NCI-H2227 treated with DMSO at 0.1 percent for 48 hours (cell line): ENCODE measurements around the gene SH3BP5L.
"Not testable (repeated sequence)": the region's sequence is repeated elsewhere in the genome, so short reads cannot be mapped to it uniquely, and the experiment has no call there.

Experiments used
- DNase-seq: peaks from one replicate; lab custom pipeline; 2025; lab: John Stamatoyannopoulos, UW

SH3BP5L gene

DNA sequence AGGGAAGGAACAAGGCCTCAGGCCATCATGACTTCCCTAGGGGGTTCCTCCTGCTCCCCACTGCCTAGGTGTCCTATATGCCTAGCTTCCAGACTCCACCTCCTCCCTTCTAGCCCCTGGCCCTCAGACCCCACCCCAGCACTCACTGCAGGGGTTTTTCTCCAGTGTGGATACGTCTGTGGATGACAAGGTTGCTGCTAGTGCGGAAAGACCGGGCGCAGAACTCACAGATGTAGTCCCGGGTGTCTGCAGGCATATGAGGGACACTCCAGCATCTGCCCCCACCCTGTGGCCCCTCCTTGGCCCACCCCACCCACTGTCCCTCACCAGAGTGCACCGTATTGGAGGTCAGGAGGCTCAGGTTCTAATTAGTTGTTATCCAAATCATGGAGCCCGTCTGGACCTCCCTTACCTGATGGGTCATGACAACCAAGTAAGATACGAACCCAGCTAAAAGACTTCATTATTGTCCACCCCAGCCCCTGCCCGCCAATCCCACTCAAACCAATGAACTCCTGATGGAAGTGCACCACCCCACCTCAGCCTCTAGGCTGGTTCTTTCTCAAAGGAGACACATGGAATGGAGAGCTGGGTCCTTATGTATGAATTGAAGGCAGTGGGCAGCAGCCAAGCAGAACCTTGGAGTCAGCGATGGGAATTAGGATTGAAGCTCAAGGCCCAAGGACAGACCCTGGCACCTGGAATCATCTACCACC, 25.0 kb upstream of the SH3BP5L start:
- no peak for DNase-seq

DNA sequence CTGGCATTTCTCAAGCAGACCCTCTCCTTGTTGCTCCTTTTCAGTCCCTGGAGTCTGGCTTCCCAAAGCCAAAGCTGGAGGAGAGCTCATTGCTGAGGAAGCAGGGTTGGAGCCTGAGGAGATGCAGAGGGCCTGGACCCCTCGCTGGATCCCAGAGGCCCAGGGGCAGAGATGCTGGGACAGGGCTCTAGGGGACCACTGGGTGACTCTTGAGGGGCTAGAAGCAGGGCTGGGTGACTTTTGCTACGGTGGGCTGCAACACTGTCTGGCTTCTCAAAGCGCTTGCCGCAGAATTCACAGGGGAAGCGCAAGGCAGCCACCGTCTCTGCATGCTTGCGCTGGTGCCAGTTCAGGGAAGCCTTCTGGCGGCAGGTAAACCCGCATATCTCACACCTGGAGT, 24.4 kb upstream of the SH3BP5L start:
- DNase-seq, result no peak

DNA sequence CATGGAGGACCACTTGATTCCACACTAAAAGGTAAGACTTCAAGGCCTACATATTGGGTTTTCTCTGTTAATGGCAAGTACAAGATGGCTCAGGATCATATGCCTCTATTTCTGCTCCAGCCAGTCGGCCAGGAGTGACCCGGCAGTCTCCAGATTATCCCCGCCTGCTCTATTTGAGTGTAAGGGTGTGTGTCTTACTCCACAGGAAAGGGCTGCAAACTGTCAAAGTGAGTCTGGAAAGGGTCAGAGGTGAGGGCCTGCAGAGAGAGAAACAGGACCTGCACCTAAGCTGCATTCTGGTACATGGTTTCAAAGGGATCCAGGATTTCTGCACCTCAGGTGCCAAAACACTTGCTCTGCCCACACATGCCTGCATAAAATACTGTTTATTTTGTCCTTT, 23.9 kb upstream of the SH3BP5L start:
- no peak for DNase-seq

DNA sequence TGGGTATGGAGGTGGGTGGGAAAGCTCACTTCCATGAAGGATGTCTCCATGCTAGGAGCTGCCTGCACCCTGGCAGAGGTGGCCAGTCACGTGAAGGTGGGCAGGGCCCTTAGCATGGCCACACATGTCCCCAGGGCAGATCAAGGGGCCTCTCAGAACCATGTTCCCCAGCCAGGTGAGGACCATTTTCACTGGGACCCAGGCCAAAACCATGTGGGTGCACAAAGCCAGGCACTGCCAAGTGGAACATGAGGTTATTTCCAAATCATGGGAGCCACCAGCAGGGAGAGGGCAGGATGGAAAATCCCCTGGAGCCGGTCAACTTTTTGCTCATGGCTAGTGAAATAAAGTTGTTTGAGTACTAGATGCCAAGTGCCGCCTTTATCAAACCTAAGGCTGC, 23.4 kb upstream of the SH3BP5L start:
- DNase-seq, result no peak

DNA sequence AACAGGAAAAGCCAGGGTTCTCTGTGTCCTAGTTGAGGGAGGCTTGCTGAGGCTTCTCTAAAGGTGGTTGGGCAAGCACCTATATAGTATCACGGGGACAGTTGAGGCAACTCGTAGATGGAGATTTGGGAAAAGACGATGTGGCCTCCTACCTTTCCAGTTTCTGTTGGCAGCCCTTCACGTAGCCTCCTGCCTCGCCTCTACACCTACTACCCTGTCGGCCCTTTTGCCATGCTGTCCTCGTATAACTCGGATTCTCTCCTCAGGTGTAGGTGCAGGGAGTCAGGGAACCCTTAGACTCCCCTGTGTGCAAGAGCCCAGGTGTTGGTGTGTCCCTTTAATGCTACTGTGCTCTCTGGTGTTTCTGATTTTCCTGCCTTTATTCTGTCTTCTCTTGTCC, 22.9 kb upstream of the SH3BP5L start:
- DNase-seq, result no peak

DNA sequence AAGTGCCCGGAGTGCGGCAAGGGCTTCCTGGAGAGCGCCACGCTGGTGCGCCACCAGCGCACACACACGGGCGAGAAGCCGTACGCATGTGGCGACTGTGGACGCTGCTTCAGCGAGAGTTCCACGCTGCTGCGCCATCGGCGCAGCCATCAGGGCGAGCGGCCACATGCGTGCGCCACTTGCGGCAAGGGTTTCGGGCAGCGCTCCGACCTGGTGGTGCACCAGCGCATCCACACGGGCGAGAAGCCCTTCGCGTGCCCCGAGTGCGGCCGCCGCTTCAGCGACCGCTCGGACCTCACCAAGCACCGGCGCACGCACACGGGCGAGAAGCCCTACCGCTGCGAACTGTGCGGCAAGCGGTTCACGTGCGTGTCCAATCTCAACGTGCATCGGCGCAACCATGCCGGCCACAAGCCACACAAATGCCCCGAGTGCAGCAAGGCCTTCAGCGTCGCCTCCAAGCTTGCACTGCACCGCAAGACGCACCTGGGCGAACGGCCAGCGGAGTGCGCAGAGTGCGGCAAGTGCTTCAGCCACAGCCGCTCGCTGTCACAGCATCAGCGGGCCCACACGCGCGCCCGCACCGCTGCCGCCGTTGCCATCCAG, 22.3 kb upstream of the SH3BP5L start:
- no peak for DNase-seq

DNA sequence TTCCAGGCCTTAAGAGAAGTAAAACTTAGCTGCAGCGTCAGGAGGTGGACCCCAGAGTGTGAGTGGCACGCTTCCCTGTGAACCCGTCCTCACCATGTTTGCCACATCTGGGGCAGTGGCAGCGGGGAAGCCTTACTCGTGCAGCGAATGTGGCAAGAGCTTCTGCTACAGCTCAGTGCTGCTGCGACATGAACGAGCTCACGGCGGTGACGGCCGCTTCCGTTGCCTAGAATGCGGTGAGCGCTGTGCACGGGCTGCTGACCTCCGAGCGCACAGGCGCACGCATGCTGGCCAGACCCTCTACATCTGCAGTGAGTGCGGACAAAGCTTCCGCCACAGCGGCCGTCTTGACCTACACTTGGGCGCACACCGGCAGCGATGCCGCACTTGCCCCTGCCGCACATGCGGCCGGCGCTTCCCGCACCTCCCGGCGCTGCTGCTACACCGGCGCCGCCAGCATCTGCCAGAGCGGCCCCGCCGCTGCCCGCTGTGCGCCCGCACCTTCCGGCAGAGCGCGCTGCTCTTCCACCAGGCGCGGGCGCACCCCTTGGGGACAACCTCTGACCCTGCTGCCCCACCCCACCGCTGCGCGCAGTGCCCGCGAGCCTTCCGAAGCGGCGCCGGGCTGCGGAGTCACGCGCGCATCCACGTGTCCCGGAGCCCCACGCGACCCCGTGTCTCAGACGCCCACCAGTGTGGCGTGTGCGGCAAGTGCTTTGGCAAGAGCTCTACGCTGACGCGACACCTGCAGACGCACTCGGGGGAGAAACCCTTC, 21.7 kb upstream of the SH3BP5L start:
- no peak for DNase-seq

DNA sequence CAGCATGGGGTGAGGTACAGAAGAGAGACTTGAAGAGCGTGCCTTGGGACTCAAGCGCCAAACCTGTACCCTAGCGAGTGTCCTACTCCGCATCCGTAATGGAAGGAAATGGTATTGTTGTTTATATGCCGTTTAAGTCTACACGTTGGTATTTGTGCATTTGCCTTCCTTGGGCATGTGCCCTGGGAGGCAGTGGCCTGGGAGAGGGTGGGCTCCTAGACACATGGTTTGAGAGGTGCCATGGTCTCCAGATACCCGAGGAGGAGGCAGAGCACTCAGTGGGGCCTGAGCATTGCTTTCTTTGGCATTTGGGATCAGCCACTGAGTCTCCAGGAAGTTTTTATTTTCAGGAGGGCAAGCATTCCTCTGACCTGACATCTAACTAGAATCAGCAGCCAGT, 18.8 kb upstream of the SH3BP5L start:
- no peak for DNase-seq

DNA sequence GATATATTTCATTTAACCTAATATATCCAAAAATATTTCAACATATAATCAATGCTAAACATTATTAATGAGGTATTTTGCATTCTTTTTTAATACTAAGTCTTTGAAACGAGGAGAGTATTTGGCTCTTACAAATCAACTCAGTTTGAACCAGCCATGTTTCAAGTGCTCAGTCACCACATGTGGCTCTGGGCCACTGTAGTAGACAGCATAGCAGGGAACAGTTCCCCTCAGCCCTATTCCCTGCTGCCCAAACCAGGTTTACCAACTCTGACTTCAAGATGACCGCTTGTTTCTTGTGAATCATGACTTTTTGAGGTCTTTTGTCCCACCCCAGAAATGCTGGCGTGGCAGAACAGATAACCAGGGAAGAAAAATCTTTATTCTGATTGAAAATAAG, 18.0 kb upstream of the SH3BP5L start:
- DNase-seq, result no peak

DNA sequence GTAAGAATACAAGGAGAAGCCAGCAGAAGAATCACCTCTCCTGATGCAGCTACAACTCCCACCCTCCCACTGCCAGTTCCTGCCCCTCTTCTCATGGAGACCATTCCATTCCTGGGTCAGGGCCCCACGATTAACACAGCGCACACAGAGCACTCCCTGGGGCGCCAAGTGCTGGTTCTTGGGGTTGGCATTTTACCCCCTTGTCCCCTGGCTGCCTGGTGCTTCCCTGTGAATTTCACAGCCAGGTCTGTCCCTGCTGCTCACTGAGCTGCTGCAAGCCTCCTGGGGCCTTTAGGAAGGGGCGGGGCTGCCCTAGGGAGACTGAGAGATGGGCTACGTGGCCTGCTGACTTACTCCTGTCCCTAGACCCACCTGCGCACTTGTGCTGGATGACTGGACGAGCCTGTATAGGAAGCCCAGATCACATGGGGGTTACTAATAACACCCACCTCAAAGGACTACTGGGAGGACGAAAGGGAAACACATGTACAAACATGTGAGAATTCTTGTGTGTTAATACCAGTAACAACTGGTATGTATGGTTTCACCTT, 17.1 kb upstream of the SH3BP5L start:
- DNase-seq, result no peak

DNA sequence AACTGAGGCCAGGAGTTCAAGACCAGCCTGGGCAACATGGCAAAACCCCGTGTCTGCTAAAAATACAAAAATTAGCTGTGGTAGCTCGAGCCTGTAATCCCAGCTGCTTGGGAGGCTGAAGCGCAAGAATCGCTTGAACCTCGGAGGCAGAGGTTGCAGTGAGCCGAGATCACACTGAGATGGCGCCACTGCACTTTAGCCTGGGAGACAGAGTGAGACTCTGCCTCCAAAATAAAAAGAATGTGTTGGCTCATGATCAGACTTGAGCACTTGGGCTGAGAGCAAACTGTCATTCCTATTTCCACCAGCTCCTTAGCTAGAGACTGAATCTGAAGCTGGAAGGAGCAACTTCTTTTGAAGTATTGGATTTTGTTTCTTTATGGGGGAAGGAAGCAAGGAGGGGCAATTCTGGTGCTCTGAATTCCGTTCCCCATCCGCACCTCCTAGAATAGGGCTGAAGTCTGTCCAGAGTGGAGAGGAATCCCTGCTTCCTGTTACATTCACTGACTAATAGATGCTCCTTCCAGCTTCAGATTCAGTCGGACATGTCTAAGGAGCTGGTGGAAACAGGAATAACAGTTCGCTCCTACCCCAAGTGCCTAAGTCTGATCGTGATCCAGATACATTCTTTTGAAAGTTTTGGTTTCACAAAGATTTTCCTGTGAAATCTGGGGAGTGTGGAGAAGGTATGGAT, 16.1 kb upstream of the SH3BP5L start:
- no peak for DNase-seq

DNA sequence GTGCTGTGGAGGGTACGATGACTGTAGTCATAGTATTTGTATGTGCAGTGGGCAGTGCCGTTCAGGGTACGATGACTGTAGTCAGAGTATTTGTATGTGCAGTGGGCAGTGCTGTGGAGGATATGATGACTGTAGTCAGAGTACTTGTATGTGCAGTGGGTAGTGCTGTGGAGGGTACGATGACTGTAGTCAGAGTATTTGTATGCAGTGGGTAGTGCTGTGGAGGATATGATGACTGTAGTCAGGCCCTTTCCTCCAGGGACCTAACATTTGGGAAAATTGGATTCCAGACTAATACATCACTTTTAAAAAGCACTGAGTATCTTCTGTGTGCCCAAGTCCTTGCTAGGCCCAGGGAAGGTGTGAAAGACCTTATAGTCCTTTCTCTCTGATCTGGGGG, 15.2 kb upstream of the SH3BP5L start:
- DNase-seq, result no peak

DNA sequence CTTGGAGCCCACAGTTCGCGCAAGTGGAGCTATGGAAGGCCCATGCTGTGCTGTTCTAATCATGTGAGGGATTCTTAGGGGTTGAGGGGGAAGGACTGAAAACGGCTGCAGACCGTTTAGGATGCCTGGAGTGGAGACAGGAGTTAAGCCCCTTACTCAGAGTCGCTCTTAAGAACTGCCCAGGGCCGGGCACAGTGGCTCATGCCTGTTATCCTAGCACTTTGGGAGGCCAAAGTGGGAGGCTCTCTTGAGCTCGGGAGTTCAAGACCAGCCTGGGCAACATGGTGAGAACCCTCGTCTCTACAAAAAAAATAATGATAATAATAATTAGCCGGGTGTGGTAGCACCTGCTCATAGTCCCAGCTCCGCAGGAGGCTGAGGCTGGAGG, 13.4 kb upstream of the SH3BP5L start:
- no peak for DNase-seq

DNA sequence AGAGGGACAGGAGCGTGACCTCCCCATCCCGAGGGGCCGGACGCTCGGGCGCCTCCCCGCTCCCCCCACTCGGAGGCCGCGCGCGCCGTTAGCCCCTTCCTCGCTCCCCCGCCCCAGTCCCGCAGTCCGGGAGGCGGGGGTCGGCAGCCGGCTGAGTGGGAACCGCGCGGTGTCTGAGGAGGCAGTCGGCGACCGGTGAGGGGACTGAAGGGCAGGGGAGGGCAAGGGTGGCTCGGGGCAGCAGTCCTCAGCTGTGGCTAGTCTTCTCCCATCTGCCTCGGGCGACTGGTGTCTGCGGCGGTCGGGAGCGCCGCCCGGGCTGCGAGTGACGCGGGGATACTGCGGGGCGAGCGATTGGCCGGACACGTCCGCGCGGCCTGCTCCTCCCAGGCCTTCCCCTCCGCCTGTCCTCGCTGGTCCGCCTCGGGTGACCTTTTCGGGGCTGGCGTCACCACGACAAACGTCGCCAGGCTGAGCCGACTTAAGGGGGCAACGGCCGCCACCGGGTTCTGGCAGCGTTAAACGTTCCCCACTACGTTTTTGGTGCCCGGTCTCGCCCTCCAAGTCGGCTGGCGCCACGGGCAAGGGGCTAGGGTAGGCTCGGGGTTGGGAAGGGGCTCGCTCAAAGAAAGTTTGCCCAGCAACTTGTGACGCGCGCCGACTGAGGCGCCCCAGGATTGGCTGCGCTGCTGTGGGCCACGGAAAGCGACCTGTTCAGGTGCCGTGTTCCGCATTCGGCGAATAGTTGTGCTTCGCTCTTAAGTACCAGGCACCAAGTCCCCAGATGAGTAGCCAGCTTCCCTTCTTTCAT, 12.8 kb upstream of the SH3BP5L start:
- DNase-seq, result peak; percentile 79

DNA sequence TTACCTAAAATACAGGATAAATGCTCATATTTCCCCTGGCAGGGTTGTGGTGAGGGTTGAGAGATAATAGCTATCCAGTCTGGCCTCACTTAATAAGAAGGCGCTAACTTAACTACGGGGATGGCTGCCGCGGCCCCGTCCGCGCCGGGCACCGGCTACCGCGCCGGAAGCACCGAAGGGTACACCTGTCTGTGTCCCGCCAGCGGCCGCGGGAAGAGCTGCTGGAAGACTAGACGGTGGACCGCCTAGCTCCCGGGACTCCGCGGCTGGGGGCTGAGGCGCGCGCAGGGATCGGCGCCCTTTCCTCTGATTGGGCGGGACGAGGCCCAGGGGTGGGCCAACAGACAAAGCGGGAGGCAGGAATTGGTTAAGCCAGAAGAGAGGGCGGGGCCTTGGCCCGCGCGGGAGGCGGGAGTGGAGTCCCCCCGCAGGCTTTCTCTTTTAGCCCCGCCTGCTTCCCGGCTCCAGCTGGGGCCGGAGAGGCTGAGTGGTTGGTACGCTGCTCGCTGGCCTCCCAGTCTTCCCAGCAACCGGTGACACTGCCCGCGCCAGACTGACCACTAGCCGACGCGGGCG, 12.2 kb upstream of the SH3BP5L start, which contains the start of gene ZNF672:
Gene ZNF672 (plus strand): TSS at position 444 of the 576 bp plus-strand sequence. CDS start 9,051 bp downstream, outside the sequence.
- peak; percentile 97 for DNase-seq

DNA sequence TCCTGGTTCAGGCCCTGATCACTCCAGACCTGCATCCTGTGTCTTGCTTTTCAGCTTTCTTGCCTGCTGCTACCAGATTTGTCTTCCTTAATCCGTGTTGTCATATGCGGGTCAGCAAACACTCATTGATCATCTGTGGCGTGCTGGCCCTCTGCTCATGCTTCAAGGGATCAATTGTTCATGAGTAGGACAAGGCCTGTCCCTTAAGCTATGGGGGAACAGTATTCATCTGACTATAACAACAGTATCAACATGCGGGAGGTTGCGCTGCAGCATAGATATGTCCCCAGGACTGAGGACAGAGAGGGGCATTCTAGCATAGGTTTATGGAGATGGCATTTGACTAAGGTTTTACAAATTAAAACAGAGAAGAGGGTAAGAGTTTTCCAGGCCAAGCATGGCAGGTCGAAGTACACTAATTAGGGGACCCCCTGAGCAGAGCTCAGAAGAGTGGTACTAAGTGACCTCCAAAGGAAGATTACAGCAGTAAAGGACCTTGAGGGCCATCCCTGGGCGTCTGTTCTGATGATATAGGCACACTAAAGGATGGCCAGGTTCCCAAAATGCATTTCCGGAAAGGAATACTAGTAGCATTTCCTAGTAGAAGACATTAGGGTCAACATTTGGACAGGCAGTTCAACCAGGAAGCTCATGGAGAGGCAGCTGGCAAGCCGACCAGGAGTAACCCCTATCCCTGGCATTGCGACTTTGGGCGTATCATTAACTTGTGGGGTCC, 11.5 kb upstream of the SH3BP5L start:
- DNase-seq, result no peak

DNA sequence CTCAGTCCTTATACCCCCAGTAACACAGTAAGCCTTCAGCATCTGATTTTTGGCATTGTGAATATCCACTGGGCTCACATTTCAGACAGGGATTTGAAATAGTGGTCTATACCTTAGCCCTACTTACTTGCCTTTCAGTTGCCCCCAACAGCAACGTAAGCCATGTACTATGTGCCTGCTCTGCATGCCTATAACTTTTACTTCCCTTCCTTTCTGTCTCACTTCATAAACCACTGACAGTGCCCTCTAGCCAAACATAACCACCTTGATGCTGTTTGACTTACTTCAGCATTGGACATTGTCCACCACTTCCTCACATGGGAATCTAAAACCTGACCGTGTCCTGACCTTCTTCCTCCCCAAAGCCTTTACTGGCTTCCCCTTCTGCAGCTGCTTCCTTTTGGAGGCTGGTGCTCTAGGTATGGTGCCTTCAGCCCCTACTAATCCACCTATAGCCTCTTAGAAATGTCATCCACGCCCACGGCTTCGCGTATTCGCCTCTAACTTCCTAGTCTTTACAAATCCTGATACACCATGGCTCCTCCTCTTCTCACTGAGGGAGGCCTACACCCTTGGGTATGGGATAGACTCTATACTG, 8.7 kb upstream of the SH3BP5L start:
- DNase-seq, result no peak

DNA sequence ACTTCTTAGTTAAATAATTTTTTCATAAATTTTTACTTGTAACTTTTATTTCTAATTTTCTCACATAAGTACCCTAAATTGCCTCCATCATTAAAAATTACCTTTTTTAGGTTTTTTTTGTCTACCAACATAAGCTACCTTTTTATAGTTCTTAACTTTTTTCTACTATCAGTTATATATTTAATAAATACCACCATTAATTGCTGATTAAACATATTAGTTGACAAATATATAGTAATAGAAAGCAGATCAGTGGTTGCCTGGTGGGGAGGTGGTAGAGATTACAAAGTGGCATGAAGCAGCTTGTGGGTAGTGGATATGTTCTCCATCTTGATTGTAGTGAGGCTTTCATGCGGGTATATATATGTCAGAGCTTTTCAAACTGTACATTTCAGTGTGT, 6.1 kb upstream of the SH3BP5L start:
- no peak for DNase-seq

DNA sequence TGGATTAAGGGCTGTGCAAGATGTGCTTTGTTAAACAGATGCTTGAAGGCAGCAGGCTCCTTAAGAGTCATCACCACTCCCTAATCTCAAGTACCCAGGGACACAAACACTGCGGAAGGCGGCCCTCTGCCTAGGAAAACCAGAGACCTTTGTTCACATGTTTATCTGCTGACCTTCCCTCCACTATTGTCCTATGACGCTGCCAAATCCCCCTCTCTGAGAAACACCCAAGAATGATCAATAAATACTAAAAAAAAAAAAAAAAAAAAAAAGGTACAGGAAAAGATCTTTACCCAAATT, 5.0 kb upstream of the SH3BP5L start:
- DNase-seq, result not testable (repeated sequence)

DNA sequence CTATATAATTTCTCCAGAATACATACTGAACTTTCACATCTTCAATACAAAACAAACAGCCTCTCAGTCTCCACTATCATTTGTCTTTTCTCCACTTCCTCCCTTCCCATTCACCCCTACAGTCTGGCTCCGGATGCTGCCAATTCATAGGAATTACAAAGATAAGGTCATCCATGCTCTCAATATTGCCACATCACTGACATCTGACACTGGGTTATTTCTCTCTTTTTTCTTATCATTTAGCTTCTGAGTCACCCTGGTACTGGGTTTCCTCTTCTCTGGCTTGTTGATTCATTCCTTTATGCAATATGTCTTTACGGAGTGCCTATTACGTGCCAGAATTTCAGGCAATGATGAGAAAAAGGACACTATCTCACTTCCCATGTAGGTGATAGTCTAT, 3.1 kb upstream of the SH3BP5L start:
- no peak for DNase-seq
